GM19023 (cell line): ENCODE data around the gene EIF3B.

ENCODE experiments used
- ATAC-seq: cut with Tn5 transposase; IDR thresholded peaks from one replicate; pipeline ENCODE4 v1.9.1; 2021; ENCODE audit warnings: mild to moderate bottlenecking, moderate library complexity; ENCODE audit not compliant: unreplicated experiment

Gene EIF3B

DNA sequence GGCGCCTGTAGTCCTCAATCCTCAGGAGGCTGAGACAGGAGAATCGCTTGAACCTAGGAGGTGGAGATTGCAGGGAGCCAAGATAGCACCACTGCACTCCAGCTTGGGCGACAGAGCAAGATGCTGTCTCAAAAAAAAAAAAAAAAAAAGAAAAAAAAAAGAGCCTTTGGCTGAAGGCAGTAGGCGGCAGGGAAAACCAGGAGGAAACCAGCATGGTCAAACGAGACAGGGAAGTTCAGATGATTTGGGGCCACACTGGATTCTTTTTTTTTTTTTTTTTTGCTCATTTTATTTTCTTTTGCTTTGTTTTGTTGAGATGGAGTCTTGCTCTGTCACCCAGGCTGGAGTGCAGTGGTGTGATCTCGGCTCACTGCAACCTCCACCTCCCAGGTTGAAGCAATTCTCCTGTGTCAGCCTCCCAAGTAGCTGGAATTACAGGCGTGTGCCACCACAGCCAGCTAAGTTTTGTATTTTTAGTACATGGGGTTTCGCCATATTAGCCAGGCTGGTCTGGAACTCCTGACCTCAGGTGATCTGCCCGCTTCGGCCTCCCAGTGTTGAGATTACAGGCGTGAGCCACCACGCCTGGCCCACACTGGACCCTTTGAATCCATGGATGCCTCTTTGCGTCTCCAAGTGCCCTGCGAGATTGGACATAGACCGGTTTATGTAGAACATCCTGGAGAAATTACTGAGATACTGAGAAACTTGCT lies 7.1 kb upstream of the EIF3B start:
- peak; percentile 17 for ATAC-seq

DNA sequence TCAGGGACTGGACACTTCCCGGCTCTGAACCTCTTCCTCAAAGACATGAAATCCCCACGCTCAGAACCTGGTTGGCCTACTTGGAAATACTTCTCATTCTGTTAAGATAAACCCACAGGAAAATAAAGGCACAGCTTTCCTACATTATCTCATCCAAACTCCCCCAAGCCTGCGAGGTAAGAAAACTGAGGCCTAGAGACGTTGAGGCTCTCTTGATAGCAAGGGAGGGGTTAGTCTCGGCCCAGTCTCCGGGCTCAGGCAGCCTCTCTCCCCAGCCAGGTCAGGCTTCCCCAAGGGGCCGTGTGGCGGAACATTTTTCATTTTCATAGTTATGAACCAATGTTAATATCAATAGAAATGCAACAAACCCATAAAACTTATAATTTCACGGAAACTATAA lies 4.6 kb upstream of the EIF3B start:
- no peak for ATAC-seq

- no peak for ATAC-seq
These were observed 3.8 kb upstream of the EIF3B start for GRCh38 chr7:2350861-2351260.

- ATAC-seq, result peak; percentile 1
These were observed 1.3 kb upstream of the EIF3B start for GRCh38 chr7:2353113-2353935.

DNA sequence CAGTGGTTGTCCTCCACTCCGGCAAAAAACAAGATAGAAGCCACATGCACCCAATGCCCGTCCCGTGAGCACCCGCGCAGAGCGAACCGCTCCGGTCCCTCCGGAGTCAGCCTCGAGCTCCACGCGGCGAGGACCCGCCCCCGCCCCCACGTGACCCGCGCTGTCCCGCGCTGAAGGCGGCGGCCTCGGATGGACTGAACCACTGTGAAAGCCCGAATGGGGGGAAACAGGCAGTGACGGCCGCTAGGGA lies 766 bp upstream of the EIF3B start:
- ATAC-seq, result peak; percentile 59

DNA sequence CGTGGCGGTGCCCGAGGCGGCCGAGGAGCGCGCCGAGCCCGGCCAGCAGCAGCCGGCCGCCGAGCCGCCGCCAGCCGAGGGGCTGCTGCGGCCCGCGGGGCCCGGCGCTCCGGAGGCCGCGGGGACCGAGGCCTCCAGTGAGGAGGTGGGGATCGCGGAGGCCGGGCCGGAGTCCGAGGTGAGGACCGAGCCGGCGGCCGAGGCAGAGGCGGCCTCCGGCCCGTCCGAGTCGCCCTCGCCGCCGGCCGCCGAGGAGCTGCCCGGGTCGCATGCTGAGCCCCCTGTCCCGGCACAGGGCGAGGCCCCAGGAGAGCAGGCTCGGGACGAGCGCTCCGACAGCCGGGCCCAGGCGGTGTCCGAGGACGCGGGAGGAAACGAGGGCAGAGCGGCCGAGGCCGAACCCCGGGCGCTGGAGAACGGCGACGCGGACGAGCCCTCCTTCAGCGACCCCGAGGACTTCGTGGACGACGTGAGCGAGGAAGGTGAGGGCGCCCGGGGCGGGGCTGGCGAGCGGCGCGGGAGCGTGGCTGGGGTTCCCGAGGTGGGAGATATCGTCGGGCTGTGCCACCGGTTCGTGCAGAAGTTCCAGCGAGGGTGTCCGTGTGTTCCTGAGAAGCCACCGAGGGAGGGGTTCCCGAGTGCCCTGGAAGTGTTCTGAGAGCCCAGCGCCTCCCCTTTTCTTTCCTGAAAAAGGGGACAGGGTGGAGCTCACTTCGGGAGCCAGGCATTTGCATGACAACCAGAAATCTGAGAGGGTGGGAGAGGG lies 495 bp downstream of the EIF3B start:
- peak; percentile 21 for ATAC-seq

DNA sequence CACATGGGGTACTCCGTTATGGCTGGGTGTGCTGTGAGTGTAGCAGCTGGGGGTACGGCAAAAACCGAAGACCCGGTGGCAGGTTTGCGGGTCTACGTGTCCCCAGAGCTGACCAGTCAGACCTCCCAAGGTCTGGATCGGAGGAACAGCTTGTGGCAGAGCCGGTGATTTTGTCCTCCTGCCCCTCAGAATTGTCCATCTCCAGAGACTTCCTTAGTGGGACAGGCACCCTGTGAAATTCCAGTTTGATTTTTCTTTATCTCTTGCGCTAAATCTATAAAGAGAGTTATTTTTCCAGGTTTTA lies 1.0 kb downstream of the EIF3B start:
- no peak for ATAC-seq

DNA sequence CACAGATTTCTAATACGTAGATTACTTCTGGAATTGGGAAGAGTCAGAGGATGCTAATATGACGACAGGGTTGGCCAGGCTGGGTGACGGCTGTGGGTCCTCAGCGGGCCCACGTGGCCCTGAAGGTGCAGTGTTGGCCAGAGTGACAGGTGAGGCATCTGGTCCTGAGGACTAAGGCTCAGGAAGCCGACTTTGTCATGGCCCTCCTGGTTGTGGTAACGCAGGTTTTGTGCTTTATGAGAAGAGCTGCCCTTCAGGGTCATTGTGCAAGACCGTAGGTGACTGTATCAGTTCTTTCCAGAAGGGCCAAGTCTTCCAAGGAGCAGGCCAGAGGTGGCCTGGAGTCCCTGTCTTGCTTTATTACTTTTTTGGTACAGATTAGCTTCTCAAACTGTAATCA lies 2.5 kb downstream of the EIF3B start:
- no peak for ATAC-seq

DNA sequence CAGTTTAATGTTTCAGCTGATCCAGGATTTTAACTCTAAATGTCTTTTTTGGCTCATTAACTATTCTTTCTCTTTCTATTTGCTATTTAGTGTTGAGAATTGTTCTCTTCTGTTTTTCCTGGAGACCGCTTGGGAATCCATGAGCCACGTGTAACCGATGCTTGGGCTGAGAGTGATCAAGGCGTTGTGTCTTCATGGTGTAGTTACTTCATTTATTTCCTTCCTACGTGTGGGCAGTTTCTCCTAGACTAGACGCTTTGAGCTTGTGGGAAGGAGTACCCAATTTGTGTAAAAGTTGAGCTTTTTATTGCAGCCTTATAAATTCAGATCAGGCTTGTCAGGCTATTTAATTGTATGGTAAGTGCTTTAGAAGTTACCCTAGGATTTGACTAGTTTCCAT lies 2.9 kb downstream of the EIF3B start:
- no peak for ATAC-seq

DNA sequence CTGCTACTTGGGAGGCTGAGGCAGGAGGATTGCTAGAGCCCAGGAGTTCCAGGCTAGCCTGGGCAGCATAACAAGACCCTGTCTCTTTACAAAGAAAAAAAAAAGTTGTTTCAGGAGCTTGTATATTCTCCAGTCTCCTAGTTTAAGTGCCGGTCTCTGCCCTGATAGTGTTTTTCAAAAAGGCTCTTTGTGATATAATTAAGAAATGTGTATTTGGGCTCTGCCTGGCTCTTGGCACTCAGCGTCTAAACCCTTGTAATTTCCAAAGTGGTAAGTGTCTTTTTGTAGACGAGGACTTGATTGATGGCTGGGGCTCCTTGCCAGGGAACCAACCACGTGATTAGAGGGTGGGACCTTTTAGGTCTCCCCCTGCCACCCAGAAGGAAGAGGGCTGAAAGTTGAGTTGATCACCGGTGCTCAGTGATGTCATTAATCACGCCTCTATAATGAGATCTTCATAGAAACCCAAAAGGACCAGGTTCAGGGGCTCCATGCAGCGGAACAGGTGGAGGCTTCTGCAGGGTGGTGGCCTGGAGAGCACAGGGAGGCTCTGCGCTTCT lies 4.4 kb downstream of the EIF3B start:
- no peak for ATAC-seq

GRCh38 chr7:2359610-2360009 lies 5.0 kb downstream of the EIF3B start:
- no peak for ATAC-seq

DNA sequence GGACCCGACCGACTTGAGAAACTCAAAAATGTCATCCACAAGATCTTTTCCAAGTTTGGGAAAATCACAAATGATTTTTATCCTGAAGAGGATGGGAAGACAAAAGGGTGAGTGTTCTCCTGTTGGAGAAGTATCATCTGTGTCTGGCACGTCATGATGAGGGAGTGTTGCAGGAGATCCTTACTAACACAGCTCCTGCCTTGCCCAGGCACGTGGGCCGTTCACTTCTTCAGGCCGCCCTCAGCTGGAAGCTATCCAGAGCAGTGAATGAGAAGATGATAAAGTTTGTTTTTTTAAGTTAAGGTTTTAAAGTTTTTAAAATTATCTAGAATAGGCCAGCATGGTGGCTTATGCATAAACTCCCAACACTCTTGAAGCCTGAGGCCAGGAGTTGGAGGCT lies 6.2 kb downstream of the EIF3B start:
- no peak for ATAC-seq

GRCh38 chr7:2362385-2363088 lies 7.9 kb downstream of the EIF3B start:
- ATAC-seq, result no peak

- ATAC-seq, result no peak
These were observed 14.5 kb downstream of the EIF3B start for GRCh38 chr7:2369139-2369538.

- no peak for ATAC-seq
These were observed 16.7 kb downstream of the EIF3B start for GRCh38 chr7:2371329-2371728.

DNA sequence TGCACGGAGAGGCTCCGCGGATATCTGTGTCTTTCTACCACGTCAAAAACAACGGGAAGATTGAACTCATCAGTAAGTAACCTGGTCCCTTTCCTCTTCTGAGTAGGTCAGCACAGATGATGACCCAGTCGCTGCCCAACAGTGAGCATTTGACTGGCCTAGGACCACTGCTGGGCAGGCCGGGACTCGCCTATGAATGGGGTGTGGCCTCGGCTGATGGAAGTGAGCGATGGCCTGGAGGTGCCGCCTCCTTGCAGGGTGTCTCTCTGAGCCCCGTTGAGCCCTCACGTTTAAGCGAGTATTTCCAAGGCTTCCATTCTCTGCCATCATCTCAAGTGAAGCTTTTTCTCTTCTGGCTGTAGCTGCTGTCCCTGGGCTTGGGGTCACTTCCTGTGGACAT lies 18.1 kb downstream of the EIF3B start:
- no peak for ATAC-seq

DNA sequence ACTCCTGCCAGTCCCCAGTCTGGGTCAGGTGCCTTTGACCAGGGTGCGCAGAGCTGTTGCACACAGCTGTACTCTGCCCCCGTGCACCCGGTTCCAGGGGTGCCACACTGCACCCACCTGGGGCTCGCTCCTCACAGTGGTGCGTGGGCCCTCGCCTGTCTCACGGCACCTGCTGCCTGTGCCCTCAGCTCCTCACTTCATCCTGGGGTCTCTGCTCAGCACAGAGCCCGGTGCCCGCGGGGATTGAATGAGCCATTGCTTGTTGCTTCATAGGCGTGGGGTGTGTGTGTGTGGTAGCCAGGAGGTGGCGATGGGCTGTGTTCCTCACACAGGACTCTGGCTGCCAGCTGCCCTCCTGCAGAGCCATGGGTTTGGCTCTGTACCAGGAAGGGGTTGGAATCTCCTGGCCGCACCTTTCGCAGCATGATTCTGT lies 18.5 kb downstream of the EIF3B start:
- ATAC-seq, result no peak

- ATAC-seq, result no peak
These were observed 19.0 kb downstream of the EIF3B start for GRCh38 chr7:2373646-2374045.

GRCh38 chr7:2374401-2374800 lies 19.8 kb downstream of the EIF3B start:
- ATAC-seq, result no peak

- ATAC-seq, result no peak
These were observed 20.5 kb downstream of the EIF3B start for GRCh38 chr7:2374830-2375728.
